HG02885 (cell line): ENCODE data around the gene PANK4.
"Not testable (repeated sequence)": the region's sequence is repeated elsewhere in the genome, so short reads cannot be mapped to it uniquely, and the experiment has no call there.

Experiments
- ATAC-seq: cut with Tn5 transposase; IDR thresholded peaks from one replicate; pipeline ENCODE4 v1.9.1; 2021; ENCODE audit warnings: mild to moderate bottlenecking; ENCODE audit not compliant: unreplicated experiment, poor library complexity

The PANK4 gene

GRCh38 chr1:2559509-2560298 lies 33.3 kb upstream of the PANK4 start:
- ATAC-seq, result no peak

- ATAC-seq, result no peak
Measured at GRCh38 chr1:2558861-2559260, 32.5 kb upstream of the PANK4 start.

- no peak for ATAC-seq
Measured at GRCh38 chr1:2558420-2558819, 32.0 kb upstream of the PANK4 start.

GRCh38 chr1:2557482-2558400 lies 31.3 kb upstream of the PANK4 start:
- no peak for ATAC-seq

GRCh38 chr1:2556678-2557481 lies 30.5 kb upstream of the PANK4 start:
- ATAC-seq, result peak; percentile 17

GRCh38 chr1:2556277-2556677 lies 29.9 kb upstream of the PANK4 start, which contains the start of gene TNFRSF14:
Gene TNFRSF14, plus strand, starts transcription at chr1:2556371. Its CDS starts 294 bp downstream, at chr1:2556665.
- peak; percentile 37 for ATAC-seq

GRCh38 chr1:2555634-2556276 lies 29.4 kb upstream of the PANK4 start:
- ATAC-seq, result peak; percentile 40

GRCh38 chr1:2554621-2555387 lies 28.4 kb upstream of the PANK4 start:
- ATAC-seq, result no peak

- ATAC-seq, result no peak
Measured at GRCh38 chr1:2553871-2554620, 27.6 kb upstream of the PANK4 start.

GRCh38 chr1:2553076-2553475 lies 26.7 kb upstream of the PANK4 start:
- ATAC-seq, result not testable (repeated sequence)

GRCh38 chr1:2552189-2552588 lies 25.8 kb upstream of the PANK4 start:
- no peak for ATAC-seq

- not testable (repeated sequence) for ATAC-seq
Measured at GRCh38 chr1:2551544-2551943, 25.1 kb upstream of the PANK4 start.

GRCh38 chr1:2550309-2550861 lies 24.0 kb upstream of the PANK4 start:
- ATAC-seq, result not testable (repeated sequence)

GRCh38 chr1:2549367-2550029 lies 23.1 kb upstream of the PANK4 start:
- not testable (repeated sequence) for ATAC-seq

- peak; percentile 26 for ATAC-seq
Measured at GRCh38 chr1:2548068-2548589, 21.7 kb upstream of the PANK4 start.

GRCh38 chr1:2547210-2548067 lies 21.0 kb upstream of the PANK4 start:
- ATAC-seq, result no peak
